ENCODE data around the gene ABTB2. TPM values are rescaled to one million over a fixed set of nuclear protein-coding genes. Genes with fewer than 3 reads are reported as not detected.

ABTB2 gene
- total RNA-seq, 1 experiment from 2014 or later: 3.1 TPM

GRCh38 chr11:34278175-34278574, 79.6 kb downstream of the ABTB2 start:
- no TSS peak for BruUV-seq (replicated peaks)
- Mint-ChIP-seq H3K36me3 (ENCODE audit: insufficient read depth, unreplicated experiment) (no peaks in the 10 kb centered on the region), H3K9me3 (ENCODE audit: unreplicated experiment) (no peaks in the 10 kb centered on the region), H3K4me1 (ENCODE audit: insufficient read depth, unreplicated experiment) (peaks cover 15% of the 10 kb centered on the region), H3K27ac (ENCODE audit: low read depth, unreplicated experiment) (no peak overlapping the region), H3K27me3 (ENCODE audit: insufficient read depth, unreplicated experiment) (no peaks in the 10 kb centered on the region), H3K4me3 (ENCODE audit: unreplicated experiment) (no peak overlapping the region)
- CTCF ChIA-PET: interaction anchor here (0.6 kb wide), 1 partner anchor 11 kb away, joined by 4 read pairs; no protein-coding TSS in a partner anchor
- no peak for TF ChIP-seq CTCF (IDR thresholded peaks at IDR 0.05; ENCODE audit: unreplicated experiment)
- intact Hi-C loops (cut with micrococcal nuclease): loop anchor here (5.0 kb wide), 1 partner anchor 79 kb away; the partner anchor contains the start of gene ABTB2
- POLR2A ChIA-PET: no interaction called here
- DNase-seq (ENCODE audit: unreplicated experiment): no peak

GRCh38 chr11:34277171-34277570, 80.6 kb downstream of the ABTB2 start:
- no peak overlapping the region for H3K27ac Mint-ChIP-seq (ENCODE audit: low read depth, unreplicated experiment)
- ChIA-PET CTCF (interaction anchor here (0.6 to 0.7 kb wide), 4 partner anchors 13 to 88 kb away, joined by 3 to 4 read pairs (median 3); no protein-coding TSS in a partner anchor), POLR2A (interaction anchor here (0.6 kb wide), 1 partner anchor 121 kb away, joined by 3 read pairs; no protein-coding TSS in a partner anchor)
- no peaks in the 10 kb centered on the region for H3K27me3 Mint-ChIP-seq (ENCODE audit: insufficient read depth, unreplicated experiment)
- DNase-seq (ENCODE audit: unreplicated experiment): no peak
- no peak for TF ChIP-seq CTCF (IDR thresholded peaks at IDR 0.05; ENCODE audit: unreplicated experiment)
- intact Hi-C loops (cut with micrococcal nuclease): loop anchor here (5.0 kb wide), 1 partner anchor 80 kb away; the partner anchor contains the start of gene ABTB2
- no peak overlapping the region for H3K4me3 Mint-ChIP-seq (ENCODE audit: unreplicated experiment)
- BruUV-seq (replicated peaks): no TSS peak
- H3K36me3 Mint-ChIP-seq (ENCODE audit: insufficient read depth, unreplicated experiment): no peaks in the 10 kb centered on the region
- H3K9me3 Mint-ChIP-seq (ENCODE audit: unreplicated experiment): no peaks in the 10 kb centered on the region
- H3K4me1 Mint-ChIP-seq (ENCODE audit: insufficient read depth, unreplicated experiment): peaks cover 15% of the 10 kb centered on the region

- no TSS peak for BruUV-seq (replicated peaks)
- Mint-ChIP-seq H3K36me3 (ENCODE audit: insufficient read depth, unreplicated experiment) (no peaks in the 10 kb centered on the region), H3K27me3 (ENCODE audit: insufficient read depth, unreplicated experiment) (no peaks in the 10 kb centered on the region), H3K4me1 (ENCODE audit: insufficient read depth, unreplicated experiment) (peaks cover 13% of the 10 kb centered on the region), H3K27ac (ENCODE audit: low read depth, unreplicated experiment) (no peak overlapping the region), H3K9me3 (ENCODE audit: unreplicated experiment) (no peaks in the 10 kb centered on the region), H3K4me3 (ENCODE audit: unreplicated experiment) (no peak overlapping the region)
- DNase-seq (ENCODE audit: unreplicated experiment): no peak
- POLR2A ChIA-PET: interaction anchor here (0.6 to 0.7 kb wide), 3 partner anchors 9 to 851 kb away, joined by 3 read pairs; no protein-coding TSS in a partner anchor
- no peak for TF ChIP-seq CTCF (IDR thresholded peaks at IDR 0.05; ENCODE audit: unreplicated experiment)
- CTCF ChIA-PET: interaction anchor here (0.6 to 0.7 kb wide), 4 partner anchors 14 to 109 kb away, joined by 3 to 4 read pairs (median 3); no protein-coding TSS in a partner anchor
- intact Hi-C loops (cut with micrococcal nuclease): loop anchor here (5.0 kb wide), 1 partner anchor 81 kb away; the partner anchor contains the start of gene ABTB2
Measured at GRCh38 chr11:34276352-34276864, 81.4 kb downstream of the ABTB2 start.

GRCh38 chr11:34275486-34275885, 82.3 kb downstream of the ABTB2 start:
- Mint-ChIP-seq H3K4me3 (ENCODE audit: unreplicated experiment) (no peak overlapping the region), H3K36me3 (ENCODE audit: insufficient read depth, unreplicated experiment) (no peaks in the 10 kb centered on the region), H3K27me3 (ENCODE audit: insufficient read depth, unreplicated experiment) (no peaks in the 10 kb centered on the region), H3K27ac (ENCODE audit: low read depth, unreplicated experiment) (no peak overlapping the region), H3K4me1 (ENCODE audit: insufficient read depth, unreplicated experiment) (peaks cover 7% of the 10 kb centered on the region), H3K9me3 (ENCODE audit: unreplicated experiment) (no peaks in the 10 kb centered on the region)
- CTCF ChIA-PET: interaction anchor here (1.2 kb wide), 1 partner anchor 20 kb away, joined by 3 read pairs; no protein-coding TSS in a partner anchor
- no TSS peak for BruUV-seq (replicated peaks)
- POLR2A ChIA-PET: interaction anchor here (0.7 to 1.4 kb wide), 3 partner anchors 25 to 1049 kb away, joined by 3 to 8 read pairs (median 4); partner anchors contain the start of gene ABTB2
- no peak for DNase-seq (ENCODE audit: unreplicated experiment)
- TF ChIP-seq CTCF (IDR thresholded peaks at IDR 0.05; ENCODE audit: unreplicated experiment): no peak
- intact Hi-C loops (cut with micrococcal nuclease): loop anchor here (5.0 kb wide), 1 partner anchor 82 kb away; the partner anchor contains the start of gene ABTB2

Data from MCF 10A (cell line).